ENCODE data around the gene TPT1.

Gene TPT1

GRCh38 chr13:45297456-45298205 lies 43.4 kb downstream of the TPT1 start:
- H3K36me3 ChIP-seq (ENCODE audit: insufficient read depth, low read depth, low read length): no peaks in the 10 kb centered on the region
- no peaks in the 10 kb centered on the region for H3K9me3 ChIP-seq (ENCODE audit: insufficient read depth, low read depth, low read length)
- H3K27me3 ChIP-seq (ENCODE audit: insufficient read depth, low read length): no peaks in the 10 kb centered on the region
- no peak overlapping the region for H3K27ac ChIP-seq (ENCODE audit: low read length)
- H3K4me3 ChIP-seq (ENCODE audit: low read length): no peak overlapping the region
- H3K4me1 ChIP-seq (ENCODE audit: insufficient read depth, low read length): peaks cover 3% of the 10 kb centered on the region; the same call in 1 of the 2 replicates
- H3K9ac ChIP-seq (ENCODE audit: low read depth, low read length): no peak overlapping the region

- Histone ChIP-seq H3K9ac (ENCODE audit: low read depth, low read length) (no peak overlapping the region), H3K4me3 (ENCODE audit: low read length) (no peak overlapping the region), H3K36me3 (ENCODE audit: insufficient read depth, low read depth, low read length) (no peaks in the 10 kb centered on the region), H3K9me3 (ENCODE audit: insufficient read depth, low read depth, low read length) (no peaks in the 10 kb centered on the region), H3K27ac (ENCODE audit: low read length) (no peak overlapping the region), H3K4me1 (ENCODE audit: insufficient read depth, low read length) (no peaks in the 10 kb centered on the region), H3K27me3 (ENCODE audit: insufficient read depth, low read length) (no peaks in the 10 kb centered on the region)
Observed at GRCh38 chr13:45296259-45296658, 44.7 kb downstream of the TPT1 start.

- H3K27ac ChIP-seq (ENCODE audit: low read length): no peak overlapping the region
- no peaks in the 10 kb centered on the region for H3K27me3 ChIP-seq (ENCODE audit: insufficient read depth, low read length)
- no peaks in the 10 kb centered on the region for H3K9me3 ChIP-seq (ENCODE audit: insufficient read depth, low read depth, low read length)
Observed at GRCh38 chr13:45295536-45295935, 45.4 kb downstream of the TPT1 start.

GRCh38 chr13:45292176-45292575 lies 48.8 kb downstream of the TPT1 start:
- Histone ChIP-seq H3K36me3 (ENCODE audit: insufficient read depth, low read depth, low read length) (0 out of 2 replicates have a peak, but pooled peaks cover 5% of the 10 kb centered on the region), H3K27me3 (ENCODE audit: insufficient read depth, low read length) (no peaks in the 10 kb centered on the region), H3K4me1 (ENCODE audit: insufficient read depth, low read length) (no peaks in the 10 kb centered on the region), H3K9ac (ENCODE audit: low read depth, low read length) (no peak overlapping the region), H3K27ac (ENCODE audit: low read length) (no peak overlapping the region), H3K4me3 (ENCODE audit: low read length) (no peak overlapping the region), H3K9me3 (ENCODE audit: insufficient read depth, low read depth, low read length) (no peaks in the 10 kb centered on the region)

More at GRCh38 chr13:45295536-45295935, 45.4 kb downstream of the TPT1 start:
- no peak overlapping the region for H3K9ac ChIP-seq (ENCODE audit: low read depth, low read length)
- no peaks in the 10 kb centered on the region for H3K36me3 ChIP-seq (ENCODE audit: insufficient read depth, low read depth, low read length)
- no peak overlapping the region for H3K4me3 ChIP-seq (ENCODE audit: low read length)
- no peaks in the 10 kb centered on the region for H3K4me1 ChIP-seq (ENCODE audit: insufficient read depth, low read length)

- Histone ChIP-seq H3K9ac (ENCODE audit: low read depth, low read length) (no peak overlapping the region), H3K27me3 (ENCODE audit: insufficient read depth, low read length) (no peaks in the 10 kb centered on the region), H3K27ac (ENCODE audit: low read length) (no peak overlapping the region), H3K36me3 (ENCODE audit: insufficient read depth, low read depth, low read length) (peaks cover 12% of the 10 kb centered on the region; the same call in 1 of the 2 replicates), H3K9me3 (ENCODE audit: insufficient read depth, low read depth, low read length) (no peaks in the 10 kb centered on the region), H3K4me1 (ENCODE audit: insufficient read depth, low read length) (no peaks in the 10 kb centered on the region), H3K4me3 (ENCODE audit: low read length) (no peak overlapping the region)
Observed at GRCh38 chr13:45289936-45290563, 50.9 kb downstream of the TPT1 start.
